Right lobe of liver (tissue), 6 donors: ENCODE data around the gene SDK1. TPM values are rescaled to one million over a fixed set of nuclear protein-coding genes. Genes with fewer than 3 reads are reported as not detected.
A peak's percentile ranks its signal among the peaks of the same experiment; 100 is the strongest.

Source experiments
- ATAC-seq, 4 donors: fragments of 200-7000 bp; cut with Tn5 transposase; one replicate each; pipeline ENCODE4 v1.9.1; 2020; ENCODE audit warnings: mild to moderate bottlenecking in 4 of 4, moderate library complexity in 4 of 4
- DNase-seq, 3 donors: peaks; one replicate each; pipeline ENCODE4 v3.0.0-alpha.2; 2020
- H3K27ac ChIP-seq, 3 donors: fragments of 200-600 bp; one replicate each; pipeline ENCODE4 v1.8.0; 2022
- H3K27me3 ChIP-seq, 2 donors: fragments of 200-600 bp; one replicate each; pipeline ENCODE4 v1.8.0; 2022
- H3K36me3 ChIP-seq, 4 donors: fragments of 200-600 bp; sonication (generic) in 1 of 4; one replicate each; pipeline versions ENCODE4 v1.5.1 to v1.8.0; 2017 to 2022; ENCODE audit warnings: control low read depth in 1 of 4
- H3K4me1 ChIP-seq, 4 donors: fragments of 200-600 bp; sonication (generic) in 1 of 4; one replicate each; pipeline versions ENCODE4 v1.5.1 to v1.8.0; 2017 to 2022; ENCODE audit warnings: control low read depth in 1 of 4
- H3K4me3 ChIP-seq, 3 donors: fragments of 200-600 bp; one replicate each; pipeline ENCODE4 v1.8.0; 2022
- H3K9me3 ChIP-seq, 4 donors: fragments of 200-600 bp; sonication (generic) in 1 of 4; one replicate each; pipeline versions ENCODE4 v1.5.1 to v1.8.0; 2017 to 2022; ENCODE audit warnings: control low read depth in 1 of 4
- CTCF ChIP-seq, 4 donors: fragments of 200-600 bp in 3 of 4; fragments of 450-650 bp in 1 of 4; IDR thresholded peaks; one replicate each; pipeline versions ENCODE4 v1.5.1 to v1.8.0; 2016 to 2022; ENCODE audit warnings: antibody characterized with exemption in 4 of 4, mild to moderate bottlenecking in 2 of 4
- POLR2A ChIP-seq: fragments of 450-650 bp; IDR thresholded peaks from one replicate; pipeline ENCODE4 v1.6.1; 2017; ENCODE audit warnings: antibody characterized with exemption, mild to moderate bottlenecking
- WGBS: methylation state at CpG from one replicate; pipeline ENCODE4 v1.1.6; 2018; ENCODE audit warnings: low coverage, low lambda C conversion rate; ENCODE audit not compliant: insufficient coverage; ENCODE audit errors: missing lambda C conversion rate; 5-methylcytosine and 5-hydroxymethylcytosine counted together
- intact Hi-C, 2 donors: fragments of 100-400 bp; cut with DNase I; formaldehyde crosslinking; loops; one replicate each; pipeline versions ENCODE4 v1.11.2 to v1.14.1; 2022
- total RNA-seq, 6 experiments: library from RNA; depleted of rRNA in 2 of 6; stranded (reverse); fragments of >200 nt in 2 of 6; fragmentation: NEBNext Ultra II Directional in 3 of 6; extraction: Animal tissue kit (Norgen Biotek cat#: 25700) in 3 of 6; gene quantifications; one replicate each; pipeline versions ENCODE4 v1.1.0 to v1.2.4, GENCODE V29; 2016 to 2023
- donor health status: DM: no; HTN: yes; CAD: no.
- donor health status: DM: no; HTN: no; CAD: no.
- donor health status: DM: no; HTN: no; CAD: no.
- donor health status: DM: no; HTN: yes; CAD: no.
- donor health status: DM: no; HTN: yes; CAD: no.

SDK1 gene
- total RNA-seq, 6 experiments from 2014 or later, result 0.07 to 1.4 (median 0.65) TPM

DNA sequence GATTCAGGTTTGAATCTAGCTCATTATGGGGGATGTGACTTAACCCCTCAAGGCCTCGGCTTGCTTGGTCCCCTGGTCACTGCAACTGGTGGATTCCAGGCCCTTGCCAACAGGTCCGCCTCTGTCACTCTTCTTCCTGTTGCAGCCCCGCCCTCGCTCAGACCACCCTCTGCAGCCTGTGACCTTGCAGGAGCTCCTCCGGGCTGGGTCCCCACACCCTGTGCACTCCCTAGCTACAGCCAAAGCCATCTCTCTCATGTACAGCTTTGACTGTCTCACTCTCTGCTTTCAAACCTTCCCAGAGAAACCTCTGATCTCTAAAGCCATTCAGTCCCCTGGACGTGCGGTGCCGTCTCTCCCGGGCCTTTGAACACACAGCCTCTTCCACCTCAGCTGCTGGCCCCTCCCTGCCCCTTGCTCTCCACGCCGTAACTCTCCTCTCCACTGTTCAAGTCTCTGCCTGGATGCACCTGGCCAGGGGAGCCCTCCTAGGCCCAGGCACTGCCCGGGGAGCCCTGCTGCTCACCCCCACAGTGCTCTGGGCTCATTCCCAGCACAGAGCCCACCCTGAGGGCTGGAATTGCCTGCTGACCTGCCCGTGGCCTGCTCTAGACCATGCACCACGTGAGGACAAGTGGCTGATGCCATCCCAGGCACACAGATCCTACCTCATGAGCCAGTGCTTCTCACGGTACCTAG, 895.2 kb downstream of the SDK1 start:
- ATAC-seq (peak in 1 of 4 donors; percentile 25), DNase-seq (peak in 1 of 3 donors; percentile 47)
- Histone ChIP-seq H3K9me3 (no peaks in the 10 kb centered on the region), H3K4me1 (no peaks in the 10 kb centered on the region), H3K4me3 (no peak overlapping the region), H3K36me3 (no peaks in the 10 kb centered on the region), H3K27ac (no peak overlapping the region), H3K27me3 (no peaks in the 10 kb centered on the region)
- TF ChIP-seq CTCF (IDR thresholded peaks at IDR 0.05) (no peak), POLR2A (no peak)
- 75% methylated on average over 8 of the region's 15 CpGs for WGBS
- intact Hi-C loops, result no loop called here

- H3K9me3 ChIP-seq, result no peaks in the 10 kb centered on the region
- TF ChIP-seq CTCF (IDR thresholded peaks at IDR 0.05) (no peak), POLR2A (no peak)
- H3K4me3 ChIP-seq, result no peak overlapping the region
- peak in 1 of 3 donors; percentile 17 for DNase-seq
- no peak overlapping the region for H3K27ac ChIP-seq
- H3K27me3 ChIP-seq, result no peaks in the 10 kb centered on the region
- intact Hi-C loops, result no loop called here
- H3K36me3 ChIP-seq, result no peaks in the 10 kb centered on the region
- no peaks in the 10 kb centered on the region for H3K4me1 ChIP-seq
- WGBS, result 70% methylated on average over 4 of the region's 6 CpGs
- no peak for ATAC-seq
Observed at GRCh38 chr7:4198301-4198700, 897.2 kb downstream of the SDK1 start.

GRCh38 chr7:4200546-4201094, 899.6 kb downstream of the SDK1 start:
- ATAC-seq (no peak), DNase-seq (peak in 1 of 3 donors; percentile 13)
- no peaks in the 10 kb centered on the region for H3K9me3 ChIP-seq
- no peaks in the 10 kb centered on the region for H3K27me3 ChIP-seq
- no peak overlapping the region for H3K27ac ChIP-seq
- H3K36me3 ChIP-seq, result no peaks in the 10 kb centered on the region
- WGBS, result 47% methylated on average over 2 of the region's 2 CpGs
- no peak overlapping the region for H3K4me3 ChIP-seq
- TF ChIP-seq CTCF (IDR thresholded peaks at IDR 0.05) (no peak), POLR2A (no peak)
- no peaks in the 10 kb centered on the region for H3K4me1 ChIP-seq
- intact Hi-C loops, result no loop called here

DNA sequence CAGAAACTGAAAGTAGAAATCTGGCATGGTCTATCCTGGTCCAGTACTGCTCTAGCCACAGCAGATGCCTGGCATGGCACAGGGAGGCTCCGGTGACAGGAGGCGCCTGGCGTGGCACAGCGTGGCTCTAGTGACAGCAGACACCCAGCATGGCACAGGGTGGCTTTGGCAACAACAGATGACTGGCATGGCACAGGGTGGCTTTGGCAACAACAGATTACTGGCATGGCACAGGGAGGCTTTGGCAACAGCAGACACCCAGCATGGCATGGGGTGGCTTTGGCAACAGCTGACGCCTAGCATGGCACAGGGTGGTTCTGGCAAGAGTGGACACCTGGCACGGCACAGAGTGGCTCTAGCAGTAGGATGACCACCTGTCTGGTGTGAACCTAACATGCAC, 900.5 kb downstream of the SDK1 start:
- Histone ChIP-seq H3K27me3 (no peaks in the 10 kb centered on the region), H3K9me3 (no peaks in the 10 kb centered on the region), H3K4me1 (no peaks in the 10 kb centered on the region), H3K4me3 (no peak overlapping the region), H3K27ac (no peak overlapping the region), H3K36me3 (no peaks in the 10 kb centered on the region)
- intact Hi-C loops, result no loop called here
- ATAC-seq, result no peak
- TF ChIP-seq POLR2A, result no peak
- no peak for TF ChIP-seq CTCF (IDR thresholded peaks at IDR 0.05)
- WGBS, result no CpG with 5 or more reads among the region's 6 CpGs
- peak in 1 of 3 donors; percentile 28 for DNase-seq
